Gastroesophageal sphincter (tissue), 4 donors: Measurements from ENCODE around the gene HMOX1. TPM values are rescaled to one million over a fixed set of nuclear protein-coding genes. Genes with fewer than 3 reads are reported as not detected.
A peak's percentile ranks its signal among the peaks of the same experiment; 100 is the strongest.

Source experiments
- ATAC-seq: fragments of 150-250 bp; one replicate; pipeline ENCODE4 v1.9.1; 2016; ENCODE audit warnings: mild to moderate bottlenecking, moderate library complexity
- H3K27ac ChIP-seq, 4 donors: fragments of 200-600 bp; sonication (generic) in 3 of 4; 1 replicate in 3 of 4; 2 replicates in 1 of 4; pipeline ENCODE4 v1.5.1; 2016 to 2019
- H3K27me3 ChIP-seq: fragments of 200-600 bp; sonication (generic); one replicate; pipeline ENCODE4 v1.5.1; 2019
- H3K36me3 ChIP-seq, 2 donors: fragments of 200-600 bp; sonication (generic); one replicate each; pipeline ENCODE4 v1.5.1; 2019; ENCODE audit warnings: control low read depth in 1 of 2
- H3K4me1 ChIP-seq, 3 donors: fragments of 200-600 bp; sonication (generic); 1 replicate in 2 of 3; 2 replicates in 1 of 3; pipeline ENCODE4 v1.5.1; 2016 to 2019; ENCODE audit warnings: control low read depth in 2 of 3
- H3K4me3 ChIP-seq, 2 donors: fragments of 200-600 bp; sonication (generic); one replicate each; pipeline ENCODE4 v1.5.1; 2019; ENCODE audit warnings: mild to moderate bottlenecking in 1 of 2, moderate library complexity in 1 of 2
- H3K9me3 ChIP-seq, 3 donors: fragments of 200-600 bp; sonication (generic); one replicate each; pipeline ENCODE4 v1.5.1; 2017 to 2019; ENCODE audit warnings: control low read depth in 2 of 3
- EP300 ChIP-seq: sonication (generic); formaldehyde crosslinking; IDR thresholded peaks from one replicate; pipeline ENCODE4 v1.6.1; 2017; ENCODE audit warnings: antibody characterized with exemption, mild to moderate bottlenecking
- POLR2A ChIP-seq, 2 donors: fragments of 450-650 bp; IDR thresholded peaks; one replicate each; pipeline ENCODE4 v1.6.1; 2017; ENCODE audit warnings: antibody characterized with exemption in 2 of 2, mild to moderate bottlenecking in 2 of 2, moderate library complexity in 1 of 2
- POLR2AphosphoS5 ChIP-seq: sonication (generic); formaldehyde crosslinking; IDR thresholded peaks from one replicate; pipeline ENCODE4 v1.6.1; 2017; ENCODE audit warnings: antibody characterized with exemption
- WGBS, 2 donors: methylation state at CpG; one replicate each; pipeline ENCODE4 v1.1.5; 2018; ENCODE audit warnings: low coverage in 1 of 2; 5-methylcytosine and 5-hydroxymethylcytosine counted together
- total RNA-seq, 4 donors: library from RNA; depleted of rRNA; stranded (reverse); fragments of >200 nt; gene quantifications; one replicate each; pipeline ENCODE4 v1.1.0, GENCODE V29; 2016
- TF ChIP-seq, protein P1 (sequence below), 4 experiments: fragments of 200-600 bp in 2 of 4; fragments of 450-650 bp in 2 of 4; sonication (generic) in 1 of 4; IDR thresholded peaks; one replicate each; pipeline ENCODE4 v1.5.1; 2017 to 2019; ENCODE audit warnings: antibody characterized with exemption in 4 of 4, mild to moderate bottlenecking in 2 of 4, moderate library complexity in 2 of 4

Gene HMOX1
- total RNA-seq, 4 donors from 2014 or later: 3.0 to 317 (median 12.7) TPM

DNA sequence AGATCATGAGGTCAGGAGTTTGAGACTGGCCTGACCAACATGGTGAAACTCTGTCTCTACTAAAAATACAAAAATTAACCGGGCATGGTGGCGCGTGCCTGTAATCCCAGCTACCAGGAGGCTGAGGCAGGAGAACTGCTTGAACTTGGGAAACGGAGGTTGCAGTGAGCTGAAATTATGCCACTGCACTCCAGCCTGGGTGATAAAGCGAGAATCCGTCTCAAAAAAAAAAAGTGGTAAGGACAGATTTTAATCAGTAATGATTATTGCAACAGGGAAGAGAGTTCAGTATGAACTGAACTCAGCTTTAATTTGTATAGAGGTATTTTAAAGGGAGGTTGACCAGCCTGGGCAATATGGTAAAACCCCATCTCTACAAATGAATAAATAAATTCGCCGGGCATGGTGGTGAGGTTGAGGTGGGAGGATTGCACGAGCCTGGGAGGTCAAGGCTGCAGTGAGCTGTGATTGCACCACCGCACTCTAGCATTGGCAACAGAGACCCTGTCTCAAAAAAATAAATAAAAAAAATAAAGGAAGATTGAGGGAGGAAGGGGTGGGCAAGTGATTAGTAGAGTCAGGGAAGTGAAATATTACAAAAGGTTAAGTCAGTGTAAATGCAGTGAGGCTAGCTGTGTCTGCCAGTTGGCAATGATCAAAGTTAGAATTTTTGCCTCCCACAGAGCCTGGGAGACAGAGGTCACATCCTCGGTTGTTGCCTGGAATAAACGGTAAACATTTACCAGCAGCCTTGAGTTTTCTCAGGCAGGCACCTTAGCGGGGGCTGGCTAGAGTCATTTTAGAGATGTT lies 16.4 kb downstream of the HMOX1 start:
- no peaks in the 10 kb centered on the region for H3K27me3 ChIP-seq
- H3K9me3 ChIP-seq: no peaks in the 10 kb centered on the region
- peaks cover 0 to 26% (median 11%) of the 10 kb centered on the region in 3 donors for H3K4me1 ChIP-seq
- TF ChIP-seq POLR2A (IDR thresholded peaks at IDR 0.05) (no peak), EP300 (no peak), POLR2AphosphoS5 (no peak)
- TF ChIP-seq, protein P1, sequence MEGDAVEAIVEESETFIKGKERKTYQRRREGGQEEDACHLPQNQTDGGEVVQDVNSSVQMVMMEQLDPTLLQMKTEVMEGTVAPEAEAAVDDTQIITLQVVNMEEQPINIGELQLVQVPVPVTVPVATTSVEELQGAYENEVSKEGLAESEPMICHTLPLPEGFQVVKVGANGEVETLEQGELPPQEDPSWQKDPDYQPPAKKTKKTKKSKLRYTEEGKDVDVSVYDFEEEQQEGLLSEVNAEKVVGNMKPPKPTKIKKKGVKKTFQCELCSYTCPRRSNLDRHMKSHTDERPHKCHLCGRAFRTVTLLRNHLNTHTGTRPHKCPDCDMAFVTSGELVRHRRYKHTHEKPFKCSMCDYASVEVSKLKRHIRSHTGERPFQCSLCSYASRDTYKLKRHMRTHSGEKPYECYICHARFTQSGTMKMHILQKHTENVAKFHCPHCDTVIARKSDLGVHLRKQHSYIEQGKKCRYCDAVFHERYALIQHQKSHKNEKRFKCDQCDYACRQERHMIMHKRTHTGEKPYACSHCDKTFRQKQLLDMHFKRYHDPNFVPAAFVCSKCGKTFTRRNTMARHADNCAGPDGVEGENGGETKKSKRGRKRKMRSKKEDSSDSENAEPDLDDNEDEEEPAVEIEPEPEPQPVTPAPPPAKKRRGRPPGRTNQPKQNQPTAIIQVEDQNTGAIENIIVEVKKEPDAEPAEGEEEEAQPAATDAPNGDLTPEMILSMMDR (IDR thresholded peaks at IDR 0.05): no peak
- no peak for ATAC-seq
- H3K27ac ChIP-seq: no peak overlapping the region
- WGBS, 2 donors: 64 to 76% methylated on average over 6 to 11 of the region's 13 CpGs
- H3K4me3 ChIP-seq: no peak overlapping the region
- H3K36me3 ChIP-seq: peaks cover 0 to 11% of the 10 kb centered on the region in 2 donors

DNA sequence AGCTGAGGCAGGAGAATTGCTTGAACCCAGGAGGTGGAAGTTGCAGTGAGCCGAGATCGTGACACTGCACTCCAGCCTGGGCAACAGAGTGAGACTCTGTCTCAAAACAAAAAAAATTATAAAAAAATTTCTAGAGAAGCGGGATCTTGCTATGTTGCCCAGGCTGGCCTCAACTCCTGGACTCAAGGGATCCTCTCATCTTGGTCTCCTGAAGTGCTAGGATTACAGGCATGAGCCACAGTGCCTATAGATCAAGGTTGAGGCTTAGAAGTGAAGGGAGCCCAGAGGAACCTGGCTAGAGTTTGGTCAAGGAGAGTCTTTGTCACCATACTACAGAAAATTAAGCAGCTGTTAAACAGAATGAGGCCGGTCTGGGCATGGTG lies 17.7 kb downstream of the HMOX1 start:
- Histone ChIP-seq H3K4me1 (peaks cover 0 to 30% (median 11%) of the 10 kb centered on the region in 3 donors), H3K4me3 (no peak overlapping the region), H3K27me3 (no peaks in the 10 kb centered on the region), H3K36me3 (peaks cover 0 to 14% of the 10 kb centered on the region in 2 donors), H3K27ac (no peak overlapping the region), H3K9me3 (no peaks in the 10 kb centered on the region)
- TF ChIP-seq POLR2AphosphoS5 (no peak), POLR2A (IDR thresholded peaks at IDR 0.05) (no peak), EP300 (no peak)
- TF ChIP-seq, protein P1 (IDR thresholded peaks at IDR 0.05): no peak
- WGBS, 2 donors: 81 to 100% methylated on average over 3 to 4 of the region's 4 CpGs
- ATAC-seq: no peak

DNA sequence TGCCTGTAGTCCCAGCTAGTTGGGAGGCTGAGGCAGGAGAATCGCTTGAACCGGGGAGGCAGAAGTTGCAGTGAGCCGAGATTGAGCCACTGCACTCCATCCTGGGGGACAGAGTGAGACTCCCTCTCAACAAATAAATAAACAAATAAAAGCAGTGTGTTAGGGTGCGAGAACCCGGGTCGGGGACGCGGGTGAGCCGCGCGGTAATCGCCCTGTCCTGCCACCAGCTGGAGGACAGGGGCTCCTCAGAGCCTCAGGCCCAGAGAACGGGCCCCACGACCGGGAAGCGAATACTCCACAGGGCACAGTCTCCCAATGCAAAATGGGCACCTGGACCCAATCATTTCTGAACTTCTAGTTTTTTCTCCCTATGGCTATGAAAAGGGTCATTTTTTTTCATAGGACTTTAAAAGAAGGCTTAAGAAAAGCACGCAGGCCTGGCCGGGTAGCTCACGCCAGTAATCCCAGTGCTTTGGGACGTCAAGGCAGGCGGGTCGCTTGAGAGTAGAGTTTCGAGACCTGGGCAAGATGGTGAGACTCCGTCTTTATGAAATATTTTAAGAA lies 18.3 kb downstream of the HMOX1 start:
- peak overlapping the region; percentile 77 to 85 for H3K4me3 ChIP-seq
- no peak for ATAC-seq

DNA sequence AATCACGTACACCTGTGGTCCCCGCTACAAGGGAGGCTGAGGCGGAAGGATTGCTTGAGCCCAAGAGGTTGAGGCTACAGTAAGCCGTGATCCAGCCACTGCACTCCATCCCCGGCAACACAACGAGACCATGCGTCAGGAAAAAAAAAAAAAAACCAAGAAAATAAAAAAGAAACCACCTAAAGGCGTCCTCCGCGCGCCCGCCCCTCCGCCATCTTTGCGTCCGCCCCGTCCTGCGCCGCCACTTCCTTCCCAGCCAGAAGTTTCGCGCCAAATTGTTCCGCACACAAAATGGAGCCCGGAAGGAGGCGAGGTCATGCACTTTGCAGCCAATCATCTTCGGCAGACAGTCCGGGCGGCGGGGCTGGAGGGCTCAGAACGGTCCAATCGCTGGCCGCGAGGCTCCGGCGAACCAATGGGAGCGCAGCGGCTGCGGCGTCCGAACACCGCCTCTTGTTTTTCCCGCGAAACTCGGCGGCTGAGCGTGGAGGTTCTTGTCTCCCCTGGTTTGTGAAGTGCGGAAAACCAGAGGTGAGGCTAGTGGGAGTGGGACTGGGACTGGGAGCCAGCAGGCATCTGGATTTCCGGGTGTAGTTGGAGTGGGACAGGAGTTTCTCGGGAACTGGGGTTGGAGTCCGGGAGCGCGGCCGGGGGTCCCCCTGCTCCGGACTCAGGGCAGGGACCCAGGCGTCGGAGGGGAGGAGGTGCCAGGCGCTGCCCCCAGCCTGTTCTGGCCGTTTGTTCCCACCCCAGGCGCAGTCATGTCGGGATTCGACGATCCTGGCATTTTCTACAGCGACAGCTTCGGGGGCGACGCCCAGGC lies 19.0 kb downstream of the HMOX1 start, which contains the start of gene MCM5:
TSS of gene MCM5 (plus strand) at position 463 of the 823 bp plus-strand sequence. CDS start at position 762, 299 bp downstream.
- TF ChIP-seq POLR2AphosphoS5: peak; percentile 46
- TF ChIP-seq, protein P1 (IDR thresholded peaks at IDR 0.05): no peak
- H3K27ac ChIP-seq: peak within 1 kb of the TSS in 3 of 4 donors; percentile 58 to 71 (median 70)
- peaks cover 0 to 24% of the 10 kb centered on the region in 2 donors for H3K36me3 ChIP-seq
- WGBS, 2 donors: 0% methylated on average over 3 of the region's 64 CpGs; no CpG with 5 or more reads in 1 of the 2 donors
- peaks cover 0 to 30% (median 11%) of the 10 kb centered on the region in 3 donors for H3K4me1 ChIP-seq
- H3K9me3 ChIP-seq: no peaks in the 10 kb centered on the region
- ATAC-seq: peak; percentile 100
- peak within 1 kb of the TSS; percentile 77 to 85 for H3K4me3 ChIP-seq
- H3K27me3 ChIP-seq: no peaks in the 10 kb centered on the region

More for the DNA sequence above, 18.3 kb downstream of the HMOX1 start:
- peaks cover 0 to 17% of the 10 kb centered on the region in 2 donors for H3K36me3 ChIP-seq
- H3K9me3 ChIP-seq: no peaks in the 10 kb centered on the region
- WGBS, 2 donors: 94 to 100% methylated on average over 1 to 7 of the region's 24 CpGs
- no peaks in the 10 kb centered on the region for H3K27me3 ChIP-seq
- peak overlapping the region in 2 of 4 donors; percentile 70 to 71 for H3K27ac ChIP-seq
- peaks cover 0 to 30% (median 11%) of the 10 kb centered on the region in 3 donors for H3K4me1 ChIP-seq
- TF ChIP-seq EP300: no peak
- TF ChIP-seq POLR2A (IDR thresholded peaks at IDR 0.05): no peak
- TF ChIP-seq, protein P1 (IDR thresholded peaks at IDR 0.05): no peak
- TF ChIP-seq POLR2AphosphoS5: no peak
